PC-3 (cell line): ENCODE measurements around the gene PLA2G4A. TPM values are rescaled to one million over a fixed set of nuclear protein-coding genes. Genes with fewer than 3 reads are reported as not detected.

ENCODE experiments used
- ATAC-seq: fragments of 200-7000 bp; cut with Tn5 transposase; 2 replicates; pipeline ENCODE4 v1.9.1; 2020; ENCODE audit warnings: mild to moderate bottlenecking, moderate library complexity
- BruUV-seq: library from RNA; stranded (reverse); fragments of 400-500 nt; replicated peaks from 2 replicates; lab custom pipeline; 2021; lab: Mats Ljungman, UMichigan
- CTCF ChIA-PET: fragments of 300-600 bp; sonication (Branson Sonifier 250); formaldehyde crosslinking; loops from one replicate; lab custom pipeline; 2022; ENCODE audit warnings: antibody characterized with exemption; lab: Charles Lee
- POLR2A ChIA-PET: fragments of 300-600 bp; sonication (Branson Sonifier 250); formaldehyde crosslinking; loops from one replicate; lab custom pipeline; 2022; ENCODE audit warnings: antibody characterized with exemption; ENCODE audit not compliant: unreplicated experiment; lab: Charles Lee
- DNase-seq: peaks from one replicate; pipeline ENCODE4 v3.0.0-alpha.2; 2015
- H2AFZ ChIP-seq: fragments of 300-600 bp; sonication (generic); 2 replicates; pipeline ENCODE4 v1.6.0; 2016; ENCODE audit warnings: antibody characterized with exemption, low read length
- H3F3A ChIP-seq: fragments of 300-600 bp; sonication (generic); one replicate; pipeline ENCODE4 v1.6.0; 2017; ENCODE audit warnings: antibody characterized with exemption, low read length, control low read depth, mild to moderate bottlenecking; ENCODE audit not compliant: unreplicated experiment
- H3K27ac ChIP-seq: fragments of 300-600 bp; sonication (generic); 2 replicates; pipeline ENCODE4 v1.5.1; 2016; ENCODE audit warnings: mild to moderate bottlenecking, low read length
- H3K27me3 ChIP-seq: fragments of 300-600 bp; sonication (generic); 2 replicates; pipeline ENCODE4 v1.6.1; 2016; ENCODE audit warnings: low read length, mixed read lengths
- H3K36me3 ChIP-seq: fragments of 300-600 bp; sonication (generic); 2 replicates; pipeline ENCODE4 v1.6.1; 2016; ENCODE audit warnings: low read depth, mixed run types, low read length, mixed read lengths
- H3K4me1 ChIP-seq: fragments of 300-600 bp; sonication (generic); 2 replicates; pipeline ENCODE4 v1.5.1; 2016; ENCODE audit warnings: low read length; ENCODE audit not compliant: insufficient read depth
- H3K4me2 ChIP-seq: fragments of 300-600 bp; sonication (generic); 2 replicates; pipeline ENCODE4 v1.6.0; 2016; ENCODE audit warnings: low read length
- H3K4me3 ChIP-seq: fragments of 300-600 bp; sonication (generic); 2 replicates; pipeline ENCODE4 v1.5.1; 2016; ENCODE audit warnings: mild to moderate bottlenecking, low read length, mixed read lengths
- H3K79me2 ChIP-seq: fragments of 300-600 bp; sonication (generic); 2 replicates; pipeline ENCODE4 v1.6.1; 2017; ENCODE audit warnings: low read length, mixed read lengths
- H3K9ac ChIP-seq: fragments of 300-600 bp; sonication (generic); 2 replicates; pipeline ENCODE4 v1.6.0; 2016; ENCODE audit warnings: mild to moderate bottlenecking, low read length
- H3K9me2 ChIP-seq: fragments of 300-600 bp; sonication (generic); replicated peaks from 2 replicates; pipeline ENCODE4 v1.6.1; 2016; ENCODE audit warnings: mixed run types, low read length, mixed read lengths
- H3K9me3 ChIP-seq: fragments of 300-600 bp; sonication (generic); 2 replicates; pipeline ENCODE4 v1.6.1; 2016; ENCODE audit warnings: low read length, mixed read lengths
- H4K20me1 ChIP-seq: fragments of 300-600 bp; sonication (generic); 2 replicates; pipeline ENCODE4 v1.6.1; 2016; ENCODE audit warnings: low read length, mixed read lengths
- CTCF ChIP-seq: fragments of 300-600 bp; sonication (generic); conservative IDR thresholded peaks from 2 replicates; pipeline ENCODE4 v1.5.1; 2017; ENCODE audit warnings: antibody characterized with exemption, low read depth, mild to moderate bottlenecking, low read length
- EZH2 ChIP-seq: fragments of 300-600 bp; sonication (generic); IDR thresholded peaks from one replicate; pipeline ENCODE4 v1.6.1; 2017; ENCODE audit warnings: antibody characterized with exemption, mild to moderate bottlenecking, low read length; ENCODE audit not compliant: unreplicated experiment
- EZH2phosphoT487 ChIP-seq: fragments of 300-600 bp; sonication (generic); IDR thresholded peaks from 2 replicates; pipeline ENCODE4 v1.6.1; 2018; ENCODE audit warnings: mild to moderate bottlenecking, antibody characterized with exemption, low read length, borderline replicate concordance
- intact Hi-C: fragments of 100-400 bp; cut with micrococcal nuclease; formaldehyde crosslinking; loops from 2 replicates; pipeline ENCODE4 v1.9.0; 2023
- total RNA-seq: library from RNA; depleted of rRNA; stranded (reverse); fragments of >200 nt; gene quantifications from 2 replicates; pipeline ENCODE4 v1.2.3, GENCODE V29; 2014

PLA2G4A gene
- total RNA-seq, 1 experiment from 2014 or later, result 2.3 TPM

- no peak overlapping the region for H3K27ac ChIP-seq
These were observed 40.9 kb downstream of the PLA2G4A start for GRCh38 chr1:186869526-186870228.

DNA sequence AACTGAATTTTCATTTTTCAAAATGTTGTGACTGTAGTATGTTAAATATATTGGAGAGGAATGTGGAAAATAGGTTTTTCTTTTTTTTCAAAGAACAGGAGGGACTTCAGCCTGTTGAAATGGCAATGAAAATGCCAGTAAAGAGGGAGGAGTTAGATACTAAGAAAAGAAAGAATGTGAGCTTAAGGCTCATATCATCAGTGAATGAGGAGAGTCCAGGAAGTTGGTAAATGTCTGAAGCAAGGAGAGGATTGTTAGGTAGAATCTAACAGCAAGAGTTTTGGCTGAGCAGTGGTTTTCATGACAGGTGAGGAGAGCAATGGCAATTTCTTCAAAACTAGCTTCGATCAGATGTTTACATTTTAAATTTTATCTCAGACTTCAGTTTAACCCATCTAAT is 43.0 kb downstream of the PLA2G4A start:
- H3K4me2 ChIP-seq, result no peak overlapping the region
- intact Hi-C loops, result no loop called here
- CTCF ChIA-PET, result interaction anchor here (0.5 kb wide), 1 partner anchor 182 kb away, joined by 6 read pairs; no protein-coding TSS in a partner anchor
- H3K9me3 ChIP-seq, result no peaks in the 10 kb centered on the region
- no peaks in the 10 kb centered on the region for H3K9me2 ChIP-seq
- H3K36me3 ChIP-seq, result no peaks in the 10 kb centered on the region
- no peak for ATAC-seq
- H3K9ac ChIP-seq, result no peak overlapping the region
- POLR2A ChIA-PET, result no interaction called here
- no peaks in the 10 kb centered on the region for H3K4me1 ChIP-seq
- H3K79me2 ChIP-seq, result no peaks in the 10 kb centered on the region
- no peak for DNase-seq
- no peaks in the 10 kb centered on the region for H3K27me3 ChIP-seq
- no peak overlapping the region for H3K4me3 ChIP-seq
- H3F3A ChIP-seq, result no peaks in the 10 kb centered on the region
- no TSS peak for BruUV-seq
- no peak overlapping the region for H2AFZ ChIP-seq
- H3K27ac ChIP-seq, result no peak overlapping the region
- H4K20me1 ChIP-seq, result no peaks in the 10 kb centered on the region
- TF ChIP-seq EZH2, result no peak
- TF ChIP-seq EZH2phosphoT487, result no peak
- no peak for TF ChIP-seq CTCF

More at GRCh38 chr1:186869526-186870228, 40.9 kb downstream of the PLA2G4A start:
- Histone ChIP-seq H3K79me2 (no peaks in the 10 kb centered on the region), H3K9me3 (no peaks in the 10 kb centered on the region), H3K9ac (no peak overlapping the region), H3F3A (no peaks in the 10 kb centered on the region), H3K4me1 (no peaks in the 10 kb centered on the region), H3K4me3 (no peak overlapping the region), H3K9me2 (no peaks in the 10 kb centered on the region), H3K4me2 (no peak overlapping the region), H4K20me1 (no peaks in the 10 kb centered on the region), H3K27me3 (no peaks in the 10 kb centered on the region), H3K36me3 (no peaks in the 10 kb centered on the region), H2AFZ (no peak overlapping the region)
- BruUV-seq, result no TSS peak
- ATAC-seq (no peak), DNase-seq (no peak)
- POLR2A ChIA-PET, result no interaction called here
- intact Hi-C loops, result no loop called here
- CTCF ChIA-PET, result no interaction called here
- TF ChIP-seq CTCF (no peak), EZH2 (no peak), EZH2phosphoT487 (no peak)

DNA sequence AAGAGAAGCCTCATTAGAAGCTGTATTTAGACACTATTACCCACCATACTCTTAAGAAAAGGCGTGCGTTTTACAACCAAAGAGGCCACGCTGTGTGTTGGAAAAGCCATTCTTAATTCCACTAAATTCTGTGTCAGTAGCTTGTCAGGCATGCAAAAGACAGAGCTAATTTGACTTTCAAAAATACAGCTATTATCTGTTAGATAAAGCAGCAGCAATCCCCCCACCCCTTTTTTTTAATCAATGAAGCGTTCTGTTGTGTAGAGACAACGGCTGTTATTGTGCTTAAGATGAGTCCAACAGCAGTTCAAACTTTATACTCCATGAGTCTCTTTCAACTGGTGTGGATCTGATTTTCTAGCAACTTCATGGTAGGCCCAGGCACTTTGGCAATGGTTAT is 43.5 kb downstream of the PLA2G4A start:
- H3F3A ChIP-seq, result no peaks in the 10 kb centered on the region
- no peaks in the 10 kb centered on the region for H3K9me3 ChIP-seq
- H3K4me3 ChIP-seq, result no peak overlapping the region
- no peaks in the 10 kb centered on the region for H3K36me3 ChIP-seq
- intact Hi-C loops, result no loop called here
- no peak overlapping the region for H2AFZ ChIP-seq
- CTCF ChIA-PET, result interaction anchor here (0.5 kb wide), 1 partner anchor 181 kb away, joined by 6 read pairs; no protein-coding TSS in a partner anchor
- no peak overlapping the region for H3K9ac ChIP-seq
- no peak overlapping the region for H3K4me2 ChIP-seq
- H3K79me2 ChIP-seq, result no peaks in the 10 kb centered on the region
- no peaks in the 10 kb centered on the region for H3K4me1 ChIP-seq
- no peaks in the 10 kb centered on the region for H3K27me3 ChIP-seq
- no peak overlapping the region for H3K27ac ChIP-seq
- no TSS peak for BruUV-seq
- no peaks in the 10 kb centered on the region for H4K20me1 ChIP-seq
- ATAC-seq (no peak), DNase-seq (no peak)
- POLR2A ChIA-PET, result no interaction called here
- no peaks in the 10 kb centered on the region for H3K9me2 ChIP-seq
- TF ChIP-seq CTCF (no peak), EZH2phosphoT487 (no peak), EZH2 (no peak)
